ENCODE data around the gene DACH1.

DACH1 gene

GRCh38 chr13:71461892-71462291, 405.1 kb downstream of the DACH1 start:
- no peak for TF ChIP-seq CTCF (conservative IDR thresholded peaks at IDR 0.05; ENCODE audit: low read depth, low read length)
- no peak for DNase-seq (ENCODE audit: low read depth)
- no peak overlapping the region for H3K4me3 ChIP-seq (ENCODE audit: low read depth, low read length)

GRCh38 chr13:71460211-71460610, 406.8 kb downstream of the DACH1 start:
- peak; percentile 26 for DNase-seq (ENCODE audit: low read depth)
- no peak overlapping the region for H3K4me3 ChIP-seq (ENCODE audit: low read depth, low read length)
- TF ChIP-seq CTCF (conservative IDR thresholded peaks at IDR 0.05; ENCODE audit: low read depth, low read length), result no peak

GRCh38 chr13:71459708-71460107, 407.3 kb downstream of the DACH1 start:
- no peak for TF ChIP-seq CTCF (conservative IDR thresholded peaks at IDR 0.05; ENCODE audit: low read depth, low read length)
- no peak overlapping the region for H3K4me3 ChIP-seq (ENCODE audit: low read depth, low read length)
- no peak for DNase-seq (ENCODE audit: low read depth)

- DNase-seq (ENCODE audit: low read depth), result no peak
- no peak overlapping the region for H3K4me3 ChIP-seq (ENCODE audit: low read depth, low read length)
- TF ChIP-seq CTCF (conservative IDR thresholded peaks at IDR 0.05; ENCODE audit: low read depth, low read length), result no peak
These were observed 409.4 kb downstream of the DACH1 start for GRCh38 chr13:71457645-71458044.

- DNase-seq (ENCODE audit: low read depth), result no peak
- no peak overlapping the region for H3K4me3 ChIP-seq (ENCODE audit: low read depth, low read length)
- TF ChIP-seq CTCF (conservative IDR thresholded peaks at IDR 0.05; ENCODE audit: low read depth, low read length), result no peak
These were observed 410.9 kb downstream of the DACH1 start for GRCh38 chr13:71456136-71456535.

GRCh38 chr13:71454509-71454908, 412.5 kb downstream of the DACH1 start:
- TF ChIP-seq CTCF (conservative IDR thresholded peaks at IDR 0.05; ENCODE audit: low read depth, low read length), result no peak
- DNase-seq (ENCODE audit: low read depth), result no peak
- H3K4me3 ChIP-seq (ENCODE audit: low read depth, low read length), result no peak overlapping the region

- H3K4me3 ChIP-seq (ENCODE audit: low read depth, low read length), result no peak overlapping the region
- DNase-seq (ENCODE audit: low read depth), result no peak
- no peak for TF ChIP-seq CTCF (conservative IDR thresholded peaks at IDR 0.05; ENCODE audit: low read depth, low read length)
These were observed 418.8 kb downstream of the DACH1 start for GRCh38 chr13:71448080-71448630.
